ENCODE measurements around the gene FAM161B. TPM values are rescaled to one million over a fixed set of nuclear protein-coding genes. Genes with fewer than 3 reads are reported as not detected.

The FAM161B gene
- polyA plus RNA-seq, 1 of the 3 experiments (the other 2 are of a cell fraction), result 1.4 TPM

DNA sequence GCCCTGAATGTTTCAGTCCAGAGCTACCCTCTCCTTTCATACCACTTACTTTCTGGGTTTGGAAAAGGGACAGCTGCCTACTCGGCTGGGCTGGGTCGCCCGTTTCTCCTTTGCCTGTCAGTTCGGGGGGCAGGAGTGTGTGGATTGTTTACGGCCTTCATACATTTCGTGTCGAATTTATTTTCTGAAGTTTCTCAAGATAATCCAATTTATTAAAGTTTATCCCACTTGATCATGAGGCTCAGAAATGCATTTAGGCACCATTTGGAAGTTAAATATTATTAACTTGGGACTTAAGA lies 62.6 kb downstream of the FAM161B start:
- Histone ChIP-seq H3K9me3 (no peaks in the 10 kb centered on the region), H3K27ac (ENCODE audit: low read depth in 2 of 2, low read length in 1 of 2) (peak overlapping the region; percentile 86 to 92), H2AFZ (ENCODE audit: low read depth) (peak overlapping the region; percentile 70; the same call in 1 of the 2 replicates), H3K79me2 (ENCODE audit: insufficient read depth) (peaks cover 72% of the 10 kb centered on the region), H3F3A (replicated peaks; ENCODE audit: insufficient read depth) (peaks cover 8% of the 10 kb centered on the region), H3K27me3 (ENCODE audit: insufficient read depth) (no peaks in the 10 kb centered on the region), H3K9ac (peak overlapping the region; percentile 86), H3K4me1 (ENCODE audit: control insufficient read depth in 1 of 2, insufficient read depth in 2 of 2, low read depth in 1 of 2, low read length in 1 of 2) (peaks cover 0 to 3% of the 10 kb centered on the region in 2 experiments; a peak in 3 of 4 replicates), H4K20me1 (ENCODE audit: insufficient read depth) (peaks cover 40% of the 10 kb centered on the region), H3K4me3 (ENCODE audit: low read depth in 2 of 2, low read length in 1 of 2) (peak overlapping the region; percentile 84 to 90), H3K4me2 (peak overlapping the region; percentile 75), H3K9me2 (no peaks in the 10 kb centered on the region), H3K36me3 (replicated peaks in 1 of 2; ENCODE audit: control insufficient read depth in 1 of 2, insufficient read depth in 2 of 2, low read length in 1 of 2) (peaks cover 4% of the 10 kb centered on the region in 2 experiments)
- CTCF ChIA-PET, result interaction anchor here (0.8 to 1.6 kb wide), 2 partner anchors 101 to 159 kb away, joined by 3 to 7 read pairs; no protein-coding TSS in a partner anchor
- TF ChIP-seq GABPA (IDR thresholded peaks at IDR 0.05; ENCODE audit: low read depth) (no peak), FOXM1 (IDR thresholded peaks at IDR 0.05; ENCODE audit: low read depth) (no peak), FOSL2 (IDR thresholded peaks at IDR 0.05; ENCODE audit: borderline replicate concordance, low read depth) (no peak), PBX3 (IDR thresholded peaks at IDR 0.05) (no peak), EZH2phosphoT487 (IDR thresholded peaks at IDR 0.05; ENCODE audit: borderline replicate concordance, low read depth) (no peak), GATA2 (CRISPR knock-in tag; IDR thresholded peaks at IDR 0.05) (no peak), JUND (IDR thresholded peaks at IDR 0.05) (no peak), FOXJ3 (CRISPR knock-in tag; IDR thresholded peaks at IDR 0.05) (no peak)
- 0% methylated on average over 7 of the region's 7 CpGs for WGBS (ENCODE audit: low lambda C conversion rate)
- no peak for DNase-seq
- POLR2A ChIA-PET, result interaction anchor here (0.6 to 1.8 kb wide), 5 partner anchors 16 to 167 kb away, joined by 3 to 10 read pairs (median 4); partner anchors contain the start of genes COQ6, FAM161B and PTGR2

DNA sequence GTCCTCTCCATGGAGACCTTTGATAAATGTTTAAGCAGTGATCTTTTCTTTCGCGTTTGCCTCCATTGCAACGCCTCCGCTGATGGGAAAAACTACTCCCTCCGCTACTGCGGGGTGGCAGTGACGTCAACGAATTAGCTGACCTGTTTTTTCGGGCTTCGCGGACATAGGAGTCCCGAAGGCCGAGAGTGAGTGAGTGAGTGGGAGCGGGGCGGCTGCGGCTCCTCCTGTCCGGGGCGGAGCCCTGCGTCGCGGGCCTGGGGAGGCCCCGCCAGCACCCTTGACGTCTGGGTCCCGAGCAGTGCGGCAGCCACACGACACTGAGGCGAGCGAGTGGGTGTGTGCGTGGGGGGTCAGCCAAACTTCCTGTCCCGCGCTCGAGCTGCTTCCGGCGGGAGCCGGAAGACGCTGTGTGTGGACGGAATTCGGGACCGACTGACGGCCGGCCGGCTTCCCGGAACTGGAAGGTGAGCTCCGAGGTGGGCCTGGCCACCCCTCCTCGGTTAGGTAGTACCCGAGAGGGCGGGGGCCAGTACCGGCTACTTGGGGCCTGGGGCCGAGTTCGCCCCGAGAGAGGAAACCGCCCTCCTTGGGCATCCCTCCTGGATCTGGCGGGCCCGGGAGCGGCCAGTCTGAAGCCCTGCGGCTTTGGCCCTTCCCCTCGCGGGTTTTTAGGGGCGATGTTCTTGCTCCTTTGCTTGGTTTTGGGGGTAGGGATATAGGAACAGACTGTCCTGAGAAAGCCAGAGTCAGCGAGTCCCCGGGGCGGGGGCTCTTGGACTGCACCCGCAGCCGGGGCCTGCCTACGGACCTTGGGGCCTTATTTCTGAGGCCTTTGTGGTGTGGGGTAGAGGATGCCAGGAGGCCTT lies 63.2 kb downstream of the FAM161B start, which contains the start of gene ZNF410:
Gene ZNF410, plus strand, starts transcription at position 411 of the 869 bp plus-strand sequence. CDS start 5,317 bp downstream, outside the sequence.
- Histone ChIP-seq H3K79me2 (ENCODE audit: insufficient read depth) (peaks cover 67% of the 10 kb centered on the region), H3K9me2 (no peaks in the 10 kb centered on the region), H3K27me3 (ENCODE audit: insufficient read depth) (no peaks in the 10 kb centered on the region), H3K9ac (peak within 1 kb of the TSS; percentile 86), H2AFZ (ENCODE audit: low read depth) (peak within 1 kb of the TSS; percentile 92), H3K27ac (ENCODE audit: low read depth in 2 of 2, low read length in 1 of 2) (peak within 1 kb of the TSS; percentile 92 to 96), H3K4me1 (ENCODE audit: control insufficient read depth in 1 of 2, insufficient read depth in 2 of 2, low read depth in 1 of 2, low read length in 1 of 2) (peaks cover 0 to 3% of the 10 kb centered on the region in 2 experiments; a peak in 3 of 4 replicates), H3K4me2 (peak within 1 kb of the TSS; percentile 75), H3K36me3 (replicated peaks in 1 of 2; ENCODE audit: control insufficient read depth in 1 of 2, insufficient read depth in 2 of 2, low read length in 1 of 2) (peaks cover 0 to 4% of the 10 kb centered on the region in 2 experiments), H4K20me1 (ENCODE audit: insufficient read depth) (peaks cover 35% of the 10 kb centered on the region), H3K4me3 (ENCODE audit: low read depth in 2 of 2, low read length in 1 of 2) (peak within 1 kb of the TSS; percentile 84 to 90), H3K9me3 (no peaks in the 10 kb centered on the region), H3F3A (replicated peaks; ENCODE audit: insufficient read depth) (peaks cover 8% of the 10 kb centered on the region)
- peak; percentile 96 for DNase-seq
- WGBS (ENCODE audit: low lambda C conversion rate), result under 1% methylated on average over 37 of the region's 65 CpGs
- ChIA-PET CTCF (interaction anchor here (0.7 to 1.6 kb wide), 5 partner anchors 19 to 158 kb away, joined by 3 to 7 read pairs (median 3); no protein-coding TSS in a partner anchor), POLR2A (interaction anchor here (0.6 to 1.8 kb wide), 8 partner anchors 9 to 167 kb away, joined by 3 to 10 read pairs (median 4); partner anchors contain the start of genes COQ6, FAM161B and PTGR2)
- no peak for TF ChIP-seq SMC3 (IDR thresholded peaks at IDR 0.05; ENCODE audit: low read depth, low read length)
- peak; percentile 70; the same call in 1 of the 2 replicates for TF ChIP-seq POLR2AphosphoS5 (IDR thresholded peaks at IDR 0.05; ENCODE audit: low read depth, low read length)
- no peak for TF ChIP-seq TEAD4 (IDR thresholded peaks at IDR 0.05; ENCODE audit: borderline replicate concordance, insufficient read depth)
- TF ChIP-seq NRF1 (IDR thresholded peaks at IDR 0.05; ENCODE audit: low read depth, low read length), result peak; percentile 45; the same call in 1 of the 2 replicates
- TF ChIP-seq FOXJ3 (CRISPR knock-in tag; IDR thresholded peaks at IDR 0.05), result no peak
- TF ChIP-seq RCOR1 (IDR thresholded peaks at IDR 0.05; ENCODE audit: low read length), result no peak
- TF ChIP-seq GABPA (IDR thresholded peaks at IDR 0.05; ENCODE audit: low read depth), result peak; percentile 96
- TF ChIP-seq RXRA (IDR thresholded peaks at IDR 0.05; ENCODE audit: borderline replicate concordance, low read depth), result 0 out of 2 replicates have a peak, but pooled peaks have one; percentile 11
- TF ChIP-seq YY1 (IDR thresholded peaks at IDR 0.05; ENCODE audit: low read depth), result peak; percentile 43; the same call in 1 of the 2 replicates
- TF ChIP-seq ELF1 (IDR thresholded peaks at IDR 0.05), result peak; percentile 91
- TF ChIP-seq EP300 (IDR thresholded peaks at IDR 0.05; ENCODE audit: borderline replicate concordance in 1 of 2, low read depth in 1 of 2, low read length in 1 of 2), result peak; percentile 11 to 15; a peak in 2 of 4 replicates
- peak; percentile 95 for TF ChIP-seq MXI1 (IDR thresholded peaks at IDR 0.05; ENCODE audit: low read depth, low read length)
- TF ChIP-seq FOXM1 (IDR thresholded peaks at IDR 0.05; ENCODE audit: low read depth), result peak; percentile 42; the same call in 1 of the 2 replicates
- TF ChIP-seq TCF12 (IDR thresholded peaks at IDR 0.05), result peak; percentile 42; the same call in 1 of the 2 replicates
- TF ChIP-seq CHD2 (IDR thresholded peaks at IDR 0.05; ENCODE audit: low read length, partially characterized antibody), result peak; percentile 84
- TF ChIP-seq, protein P1, sequence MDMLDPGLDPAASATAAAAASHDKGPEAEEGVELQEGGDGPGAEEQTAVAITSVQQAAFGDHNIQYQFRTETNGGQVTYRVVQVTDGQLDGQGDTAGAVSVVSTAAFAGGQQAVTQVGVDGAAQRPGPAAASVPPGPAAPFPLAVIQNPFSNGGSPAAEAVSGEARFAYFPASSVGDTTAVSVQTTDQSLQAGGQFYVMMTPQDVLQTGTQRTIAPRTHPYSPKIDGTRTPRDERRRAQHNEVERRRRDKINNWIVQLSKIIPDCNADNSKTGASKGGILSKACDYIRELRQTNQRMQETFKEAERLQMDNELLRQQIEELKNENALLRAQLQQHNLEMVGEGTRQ (IDR thresholded peaks at IDR 0.05; ENCODE audit: borderline replicate concordance, low read depth, low read length), result no peak
- peak; percentile 5; the same call in 1 of the 2 replicates for TF ChIP-seq FOSL2 (IDR thresholded peaks at IDR 0.05; ENCODE audit: borderline replicate concordance, low read depth)
- 0 out of 2 replicates have a peak, but pooled peaks have one; percentile 24 for TF ChIP-seq MEF2A (IDR thresholded peaks at IDR 0.05; ENCODE audit: borderline replicate concordance, low read depth)
- peak; percentile 56; the same call in 1 of the 2 replicates for TF ChIP-seq ZBTB33 (IDR thresholded peaks at IDR 0.05; ENCODE audit: borderline replicate concordance, low read depth)

Measured in SK-N-SH (cell line).